ENCODE results near the gene FGF11.

Gene FGF11

DNA sequence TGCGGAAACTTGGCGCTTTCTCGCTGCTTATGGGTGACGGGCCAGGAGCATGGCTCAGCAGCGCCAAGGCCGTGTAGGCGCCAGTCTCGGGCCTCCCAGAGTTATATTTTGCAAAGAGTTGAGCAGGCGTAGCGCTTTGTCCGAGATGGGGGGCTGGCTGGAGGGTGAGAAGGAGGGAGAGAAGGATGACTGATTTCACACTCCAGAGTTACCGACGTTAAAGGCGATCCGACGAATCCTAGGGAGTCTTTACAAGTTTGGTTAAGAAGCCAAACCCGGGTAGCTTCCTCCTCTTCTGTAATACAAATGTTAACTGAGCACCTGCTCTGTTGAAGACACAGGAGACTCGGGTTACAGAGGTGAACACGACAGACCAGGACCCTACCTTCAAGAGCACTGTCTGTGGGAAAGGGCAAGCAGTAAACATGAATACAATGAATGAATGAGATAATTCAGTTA is 45.6 kb downstream of the FGF11 start:
- DNase-seq (ENCODE audit: low read depth in 2 of 2) = no peak
- TF ChIP-seq, protein P1, sequence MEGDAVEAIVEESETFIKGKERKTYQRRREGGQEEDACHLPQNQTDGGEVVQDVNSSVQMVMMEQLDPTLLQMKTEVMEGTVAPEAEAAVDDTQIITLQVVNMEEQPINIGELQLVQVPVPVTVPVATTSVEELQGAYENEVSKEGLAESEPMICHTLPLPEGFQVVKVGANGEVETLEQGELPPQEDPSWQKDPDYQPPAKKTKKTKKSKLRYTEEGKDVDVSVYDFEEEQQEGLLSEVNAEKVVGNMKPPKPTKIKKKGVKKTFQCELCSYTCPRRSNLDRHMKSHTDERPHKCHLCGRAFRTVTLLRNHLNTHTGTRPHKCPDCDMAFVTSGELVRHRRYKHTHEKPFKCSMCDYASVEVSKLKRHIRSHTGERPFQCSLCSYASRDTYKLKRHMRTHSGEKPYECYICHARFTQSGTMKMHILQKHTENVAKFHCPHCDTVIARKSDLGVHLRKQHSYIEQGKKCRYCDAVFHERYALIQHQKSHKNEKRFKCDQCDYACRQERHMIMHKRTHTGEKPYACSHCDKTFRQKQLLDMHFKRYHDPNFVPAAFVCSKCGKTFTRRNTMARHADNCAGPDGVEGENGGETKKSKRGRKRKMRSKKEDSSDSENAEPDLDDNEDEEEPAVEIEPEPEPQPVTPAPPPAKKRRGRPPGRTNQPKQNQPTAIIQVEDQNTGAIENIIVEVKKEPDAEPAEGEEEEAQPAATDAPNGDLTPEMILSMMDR (IDR thresholded peaks at IDR 0.05; ENCODE audit: low read depth, low read length) = peak; percentile 8
- H3K4me3 ChIP-seq (replicated peaks in 1 of 2; ENCODE audit: low read depth in 2 of 2, low read length in 2 of 2) = peak overlapping the region; percentile 66 to 78

DNA sequence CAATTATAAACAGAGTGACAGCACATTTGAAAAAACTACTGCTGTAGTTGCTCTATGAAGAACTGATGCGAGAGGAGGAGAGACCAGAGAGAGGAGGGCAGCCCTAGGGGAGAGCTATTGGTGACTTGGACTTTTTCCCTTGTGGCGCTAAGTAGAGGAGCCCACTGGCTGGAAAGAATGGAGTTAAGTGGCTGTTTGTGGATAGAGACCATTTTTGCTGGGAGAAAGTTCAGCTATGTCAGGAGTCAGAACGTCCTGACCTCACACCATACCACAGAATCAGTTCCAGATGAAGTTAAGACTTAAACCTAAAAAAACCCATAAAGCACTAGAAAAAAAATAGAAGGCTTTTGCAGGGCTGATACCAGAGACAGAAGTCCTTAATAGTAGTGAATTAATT is 46.9 kb downstream of the FGF11 start:
- peak in 1 of 2 donors; percentile 29 for DNase-seq (ENCODE audit: low read depth in 2 of 2)
- peak overlapping the region; percentile 66 to 78 for H3K4me3 ChIP-seq (replicated peaks in 1 of 2; ENCODE audit: low read depth in 2 of 2, low read length in 2 of 2)
- TF ChIP-seq, protein P1 (IDR thresholded peaks at IDR 0.05; ENCODE audit: low read depth, low read length) = no peak

DNA sequence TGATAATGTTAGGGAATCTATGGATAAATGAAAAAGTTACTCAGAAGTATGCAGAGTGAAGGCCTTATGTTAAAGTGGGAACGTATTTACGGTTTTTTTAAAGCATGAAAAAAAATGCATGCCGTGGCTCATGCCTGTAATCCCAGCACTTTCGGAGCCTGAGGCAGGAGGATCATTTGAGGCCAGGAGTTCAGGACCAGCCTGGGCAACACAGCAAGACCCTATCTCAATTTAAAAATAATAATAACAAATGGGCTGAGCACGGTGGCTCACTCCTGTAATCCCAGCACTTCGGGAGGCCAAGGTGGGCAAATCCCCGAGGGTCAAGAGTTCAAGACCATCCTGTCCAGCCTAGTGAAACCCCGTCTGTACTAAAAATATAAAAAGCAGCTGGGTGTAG is 50.8 kb downstream of the FGF11 start:
- no peak for DNase-seq (ENCODE audit: low read depth in 2 of 2)
- TF ChIP-seq, protein P1 (IDR thresholded peaks at IDR 0.05; ENCODE audit: low read depth, low read length) = no peak
- H3K4me3 ChIP-seq (replicated peaks in 1 of 2; ENCODE audit: low read depth in 2 of 2, low read length in 2 of 2) = no peak overlapping the region

GRCh38 chr17:7491583-7491982 is 52.3 kb downstream of the FGF11 start:
- no peak for DNase-seq (ENCODE audit: low read depth in 2 of 2)
- TF ChIP-seq, protein P1 (IDR thresholded peaks at IDR 0.05; ENCODE audit: low read depth, low read length) = no peak
- H3K4me3 ChIP-seq (replicated peaks in 1 of 2; ENCODE audit: low read depth in 2 of 2, low read length in 2 of 2) = no peak overlapping the region

DNA sequence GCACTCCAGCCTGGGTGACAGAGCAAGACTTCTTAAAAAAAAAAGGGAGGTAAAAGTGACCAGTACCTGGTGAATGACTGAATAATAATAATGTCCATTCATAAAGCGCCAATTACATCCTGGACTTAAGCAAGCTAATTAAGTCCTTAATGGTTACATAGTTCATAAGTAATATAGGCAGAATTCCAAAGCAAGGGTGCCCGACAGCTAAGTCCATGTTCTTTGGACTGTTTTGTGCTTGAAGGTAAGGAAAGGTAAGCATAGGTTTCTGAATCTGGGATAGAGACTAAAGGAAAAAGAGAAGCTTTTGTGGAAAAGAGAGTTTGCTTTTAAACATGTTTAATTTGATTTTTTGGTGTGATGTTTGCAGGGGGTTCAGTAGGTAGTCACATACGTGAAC is 54.6 kb downstream of the FGF11 start:
- TF ChIP-seq, protein P1 (IDR thresholded peaks at IDR 0.05; ENCODE audit: low read depth, low read length) = no peak
- no peak for DNase-seq (ENCODE audit: low read depth in 2 of 2)
- H3K4me3 ChIP-seq (replicated peaks in 1 of 2; ENCODE audit: low read depth in 2 of 2, low read length in 2 of 2) = no peak overlapping the region

All from cardiac fibroblast (primary cell).